ENCODE data around the gene HYAL2.

Gene HYAL2

GRCh38 chr3:50365080-50365841 lies 42.7 kb upstream of the HYAL2 start:
- no peak for TF ChIP-seq CTCF (IDR thresholded peaks at IDR 0.05; ENCODE audit: insufficient read depth, low read length, missing control alignments)
- DNase-seq (ENCODE audit: low read depth, low spot score): no peak
- CTCF ChIA-PET: interaction anchor here (0.7 to 1.7 kb wide), 8 partner anchors 11 to 248 kb away, joined by 3 to 5 read pairs (median 4); partner anchors contain the start of genes CYB561D2 and NPRL2
- H3K4me3 ChIP-seq (ENCODE audit: low read depth, low read length): peak overlapping the region; percentile 58
- POLR2A ChIA-PET: no interaction called here

GRCh38 chr3:50364573-50365079 lies 42.1 kb upstream of the HYAL2 start:
- H3K4me3 ChIP-seq (ENCODE audit: low read depth, low read length): peak overlapping the region; percentile 58
- ChIA-PET POLR2A (no interaction called here), CTCF (interaction anchor here (0.7 to 1.7 kb wide), 8 partner anchors 11 to 249 kb away, joined by 3 to 5 read pairs (median 4); partner anchors contain the start of genes CYB561D2 and NPRL2)
- DNase-seq (ENCODE audit: low read depth, low spot score): no peak
- no peak for TF ChIP-seq CTCF (IDR thresholded peaks at IDR 0.05; ENCODE audit: insufficient read depth, low read length, missing control alignments)

- TF ChIP-seq CTCF (IDR thresholded peaks at IDR 0.05; ENCODE audit: insufficient read depth, low read length, missing control alignments): no peak
- ChIA-PET CTCF (interaction anchor here (1.3 to 1.5 kb wide), 3 partner anchors 12 to 183 kb away, joined by 3 to 5 read pairs (median 5); partner anchors contain the start of gene RASSF1), POLR2A (interaction anchor here (0.6 to 1.2 kb wide), 2 partner anchors 9 to 10 kb away, joined by 3 read pairs; partner anchors contain the start of genes CYB561D2 and NPRL2)
- no peak for DNase-seq (ENCODE audit: low read depth, low spot score)
- peak overlapping the region; percentile 38 for H3K4me3 ChIP-seq (ENCODE audit: low read depth, low read length)
Observed at GRCh38 chr3:50359760-50360110, 37.2 kb upstream of the HYAL2 start.

- ChIA-PET POLR2A (interaction anchor here (0.6 to 1.2 kb wide), 2 partner anchors 8 to 10 kb away, joined by 3 read pairs; partner anchors contain the start of genes CYB561D2 and NPRL2), CTCF (interaction anchor here (1.3 to 1.5 kb wide), 3 partner anchors 12 to 183 kb away, joined by 3 to 5 read pairs (median 5); partner anchors contain the start of gene RASSF1)
- peak within 1 kb of the TSS; percentile 99 for H3K4me3 ChIP-seq (ENCODE audit: low read depth, low read length)
- no peak for TF ChIP-seq CTCF (IDR thresholded peaks at IDR 0.05; ENCODE audit: insufficient read depth, low read length, missing control alignments)
- peak; percentile 95 for DNase-seq (ENCODE audit: low read depth, low spot score)
Observed at GRCh38 chr3:50358911-50359759, 36.6 kb upstream of the HYAL2 start, which contains the start of gene TMEM115. TMEM115 (minus strand) TSS chr3:50359521; CDS start chr3:50359063, 458 bp downstream.

GRCh38 chr3:50358355-50358910 lies 35.9 kb upstream of the HYAL2 start:
- H3K4me3 ChIP-seq (ENCODE audit: low read depth, low read length): peak overlapping the region; percentile 99
- no peak for TF ChIP-seq CTCF (IDR thresholded peaks at IDR 0.05; ENCODE audit: insufficient read depth, low read length, missing control alignments)
- ChIA-PET CTCF (no interaction called here), POLR2A (no interaction called here)
- DNase-seq (ENCODE audit: low read depth, low spot score): no peak

Data from AG04449 (cell line).